GM21515 (cell line): ENCODE results near the gene U2AF1L4.

ENCODE experiments used
- ATAC-seq: cut with Tn5 transposase; IDR thresholded peaks from one replicate; pipeline ENCODE4 v1.9.1; 2021; ENCODE audit not compliant: unreplicated experiment

Gene U2AF1L4, protein sequence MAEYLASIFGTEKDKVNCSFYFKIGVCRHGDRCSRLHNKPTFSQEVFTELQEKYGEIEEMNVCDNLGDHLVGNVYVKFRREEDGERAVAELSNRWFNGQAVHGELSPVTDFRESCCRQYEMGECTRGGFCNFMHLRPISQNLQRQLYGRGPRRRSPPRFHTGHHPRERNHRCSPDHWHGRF

DNA sequence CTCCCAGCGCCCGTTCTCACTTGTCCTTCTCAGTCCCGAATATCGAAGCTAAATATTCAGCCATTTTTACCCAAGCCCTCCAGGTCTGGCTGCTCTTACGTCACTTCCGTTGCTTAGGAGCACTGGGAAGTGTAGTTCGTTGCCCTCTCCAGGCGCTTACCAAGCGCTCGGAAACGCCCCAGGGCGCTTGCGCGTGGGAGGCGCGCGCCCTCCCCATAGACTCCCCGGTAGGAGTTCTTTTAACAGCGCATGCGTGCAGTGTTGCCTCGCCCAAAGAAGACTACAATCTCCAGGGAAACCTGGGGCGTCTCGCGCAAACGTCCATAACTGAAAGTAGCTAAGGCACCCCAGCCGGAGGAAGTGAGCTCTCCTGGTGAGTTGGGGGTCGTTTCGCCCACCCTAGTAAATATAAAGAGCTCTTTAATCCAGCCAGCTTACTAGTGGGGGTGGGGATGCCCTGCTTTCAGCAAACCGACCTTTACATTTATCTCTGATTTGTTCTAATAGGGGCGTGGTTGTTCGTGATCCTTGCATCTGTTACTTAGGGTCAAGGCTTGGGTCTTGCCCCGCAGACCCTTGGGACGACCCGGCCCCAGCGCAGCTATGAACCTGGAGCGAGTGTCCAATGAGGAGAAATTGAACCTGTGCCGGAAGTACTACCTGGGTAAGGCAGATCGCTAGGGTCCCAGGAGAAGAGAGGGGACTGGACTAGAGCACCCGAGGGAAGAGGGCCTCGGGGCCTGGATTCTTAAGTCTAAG lies at the start of gene U2AF1L4, which contains the start of gene PSENEN:
Gene U2AF1L4 (minus strand): TSS at position 91 of the 759 bp plus-strand sequence. CDS start 27 bp downstream, at position 64.
Gene PSENEN (plus strand): TSS at position 324 of the 759 bp plus-strand sequence. CDS start 280 bp downstream, at position 604.
- ATAC-seq: peak; percentile 40

DNA sequence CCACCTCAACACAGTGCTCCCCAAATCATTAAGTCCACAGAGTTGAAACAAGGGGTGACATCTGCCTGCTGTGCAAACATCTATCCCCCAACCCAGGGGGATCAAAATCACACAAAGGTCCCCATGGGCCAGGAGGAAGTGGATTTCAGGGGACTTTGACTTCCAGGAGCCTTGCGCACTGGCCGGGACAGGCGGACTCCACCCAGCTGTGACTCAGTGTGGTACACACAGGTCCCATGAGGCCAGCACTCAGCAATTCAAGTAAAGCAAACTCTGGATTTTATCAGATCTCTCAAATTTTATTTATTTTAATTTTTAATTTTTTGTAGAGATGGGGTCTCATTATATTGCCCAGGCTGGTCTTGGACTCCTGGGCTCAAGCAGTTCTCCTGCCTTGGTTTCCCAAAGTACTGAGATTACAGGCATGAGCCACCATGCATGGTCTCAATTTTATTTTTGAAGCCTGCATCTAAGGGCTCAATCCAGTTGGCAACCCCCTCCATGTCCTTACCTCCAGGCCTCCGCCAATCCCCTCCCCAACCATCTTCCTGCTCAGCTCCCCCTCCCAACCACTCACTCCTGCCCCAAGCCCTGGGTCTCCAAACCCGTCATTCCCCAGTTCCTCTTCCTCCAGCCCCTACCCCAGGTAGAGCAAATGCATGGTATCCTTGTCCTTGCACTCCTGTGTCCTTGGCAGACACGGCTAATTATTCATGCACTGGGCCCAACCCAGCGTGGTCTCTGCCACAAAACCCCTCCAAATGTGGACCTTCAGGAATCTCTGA lies 48.4 kb upstream of the U2AF1L4 start:
- ATAC-seq: no peak

DNA sequence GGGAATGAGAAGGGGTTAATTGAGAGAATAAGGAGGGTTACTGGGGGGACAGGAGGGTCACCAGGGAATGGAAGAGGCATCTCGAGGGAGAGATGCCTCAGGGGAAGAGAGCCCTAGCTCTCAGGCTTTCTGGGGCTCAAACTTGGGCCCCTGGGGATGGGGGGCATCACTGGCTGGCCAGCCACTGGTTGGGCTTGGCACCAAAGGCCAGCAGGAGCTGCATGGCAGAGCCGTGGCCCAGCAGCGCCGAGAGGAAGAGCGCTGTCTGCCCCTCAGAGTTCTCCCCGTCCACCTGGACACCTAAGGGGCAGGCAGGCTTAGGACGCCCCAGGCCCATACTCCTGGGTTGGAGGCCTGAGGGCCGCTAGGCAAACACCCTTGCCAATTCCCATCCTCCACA lies 47.7 kb upstream of the U2AF1L4 start:
- no peak for ATAC-seq

DNA sequence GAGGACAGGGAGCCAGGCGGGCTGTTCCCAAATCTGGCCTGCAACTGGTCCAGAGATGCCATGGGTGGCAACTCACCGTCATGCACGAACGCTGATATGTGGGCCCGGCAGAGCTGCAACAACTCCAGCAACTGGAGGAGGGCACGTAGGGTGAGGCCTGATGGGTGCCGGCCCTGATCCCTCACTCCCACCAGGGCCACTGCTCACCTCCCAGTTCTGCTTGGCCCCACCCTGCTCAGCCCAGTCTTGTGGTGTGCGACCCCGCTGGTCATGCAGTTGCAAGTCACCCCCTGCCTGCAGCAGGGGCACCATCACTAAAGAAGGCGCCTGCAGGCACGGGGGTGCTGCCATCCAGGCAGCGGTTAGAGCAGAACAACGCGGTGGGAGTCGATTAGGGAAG lies 47.1 kb upstream of the U2AF1L4 start:
- no peak for ATAC-seq

DNA sequence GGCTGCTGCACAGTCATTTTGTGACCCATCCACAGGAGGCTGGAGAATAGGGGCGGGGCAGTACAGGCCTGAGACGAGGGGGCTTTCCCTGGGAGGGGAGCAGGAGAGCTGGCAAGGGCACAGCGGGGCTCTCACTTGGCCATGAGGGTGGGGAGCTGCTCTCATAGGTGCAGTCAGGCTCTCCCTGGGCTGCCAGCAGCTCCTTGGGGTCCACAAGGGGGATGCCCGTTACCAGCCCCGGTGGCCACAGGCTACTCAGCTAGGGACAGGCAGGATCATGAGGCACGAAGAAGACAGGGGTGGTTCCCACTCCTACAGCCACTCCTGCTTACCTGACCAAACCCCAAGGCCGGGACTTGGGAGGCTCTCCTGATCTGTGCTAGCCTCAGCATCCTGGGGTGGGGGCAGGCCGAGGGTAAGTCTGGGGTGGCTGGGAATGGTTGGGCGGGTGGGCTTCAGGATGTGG lies 46.6 kb upstream of the U2AF1L4 start:
- no peak for ATAC-seq

DNA sequence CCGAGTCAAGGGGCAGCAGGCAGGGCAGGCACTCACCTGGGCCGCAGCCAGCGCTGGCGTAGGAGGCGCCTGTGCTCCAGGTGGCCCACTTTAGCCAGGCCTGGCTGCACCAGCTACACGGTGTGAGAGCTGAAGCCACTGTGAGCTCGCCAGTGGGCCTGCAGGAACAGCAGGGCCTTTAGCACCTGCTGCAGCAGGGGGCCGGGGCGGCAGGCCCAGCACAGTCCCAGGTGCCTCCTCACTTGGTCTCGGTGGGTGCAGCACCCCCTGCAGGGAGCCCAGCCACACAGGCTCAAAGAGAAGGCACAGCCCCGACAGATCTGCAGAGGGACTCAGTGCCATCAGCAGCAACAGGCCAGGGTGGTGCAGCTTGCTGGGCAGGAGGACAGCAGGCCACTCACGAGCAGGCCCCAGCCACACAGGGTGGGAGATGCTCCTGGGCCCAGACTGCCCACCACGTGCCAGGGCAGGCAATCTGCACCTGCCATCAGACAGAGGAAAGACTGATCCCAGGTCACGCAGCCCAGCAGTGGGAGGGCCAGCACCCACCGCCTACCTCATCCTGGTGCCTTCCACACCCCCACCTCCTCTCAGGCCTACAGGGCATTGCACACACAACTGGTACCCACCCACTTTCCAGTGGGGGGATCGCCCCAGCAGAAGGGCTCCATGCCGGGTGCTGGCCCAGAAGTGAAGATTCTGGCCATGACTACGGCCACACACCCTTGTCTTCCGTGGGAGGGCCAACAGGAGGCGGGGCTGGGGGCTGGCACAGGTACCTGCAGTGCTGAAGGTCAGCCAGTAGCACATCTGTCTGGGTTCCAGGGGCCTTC lies 46.0 kb upstream of the U2AF1L4 start:
- ATAC-seq: no peak

DNA sequence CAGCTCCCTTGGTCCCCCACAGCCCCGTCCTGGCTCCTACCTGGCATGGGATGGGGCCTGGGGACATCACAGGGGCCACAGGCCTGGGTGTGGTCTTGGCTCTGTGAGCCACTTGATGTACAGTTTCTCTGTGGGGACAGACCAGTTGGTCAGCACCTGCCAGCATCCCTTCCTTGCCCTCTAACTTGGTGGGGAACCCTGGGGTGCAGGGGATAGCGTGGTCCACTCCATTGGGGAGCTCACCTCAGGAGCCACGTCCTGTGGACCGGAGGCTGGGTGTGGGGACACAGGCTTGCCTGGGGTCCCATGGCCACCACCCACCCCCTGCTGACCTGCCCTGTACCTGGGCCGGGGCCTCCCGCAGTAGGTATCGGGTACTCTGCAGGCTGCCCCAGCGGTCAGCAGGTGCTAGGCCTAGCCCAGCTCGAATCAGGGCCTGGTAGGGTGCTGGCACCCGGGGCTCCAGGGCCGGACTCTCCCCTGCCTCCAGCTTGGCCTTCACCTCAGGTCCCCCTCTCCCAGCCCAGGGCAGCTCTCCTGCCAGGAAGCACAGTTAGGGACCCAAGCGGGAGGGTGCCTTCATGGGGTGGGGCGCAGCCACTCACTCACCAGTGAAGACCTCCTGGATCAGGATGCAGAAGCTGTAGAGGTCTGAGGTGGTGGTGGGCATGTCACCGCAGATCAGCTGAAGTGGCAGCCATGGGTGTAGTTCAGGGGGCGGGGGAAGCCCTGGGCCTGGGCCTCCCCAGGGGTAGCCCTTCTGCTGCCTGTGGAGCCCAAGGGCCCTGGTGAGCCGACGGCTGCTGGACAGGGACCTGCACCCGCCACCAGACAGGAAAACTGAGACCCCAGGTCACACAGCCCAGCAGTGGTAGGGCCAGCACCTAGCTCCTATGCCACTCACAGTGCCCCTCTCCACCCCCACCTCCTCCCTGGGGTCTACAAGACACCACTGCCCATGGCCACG lies 45.0 kb upstream of the U2AF1L4 start:
- no peak for ATAC-seq

DNA sequence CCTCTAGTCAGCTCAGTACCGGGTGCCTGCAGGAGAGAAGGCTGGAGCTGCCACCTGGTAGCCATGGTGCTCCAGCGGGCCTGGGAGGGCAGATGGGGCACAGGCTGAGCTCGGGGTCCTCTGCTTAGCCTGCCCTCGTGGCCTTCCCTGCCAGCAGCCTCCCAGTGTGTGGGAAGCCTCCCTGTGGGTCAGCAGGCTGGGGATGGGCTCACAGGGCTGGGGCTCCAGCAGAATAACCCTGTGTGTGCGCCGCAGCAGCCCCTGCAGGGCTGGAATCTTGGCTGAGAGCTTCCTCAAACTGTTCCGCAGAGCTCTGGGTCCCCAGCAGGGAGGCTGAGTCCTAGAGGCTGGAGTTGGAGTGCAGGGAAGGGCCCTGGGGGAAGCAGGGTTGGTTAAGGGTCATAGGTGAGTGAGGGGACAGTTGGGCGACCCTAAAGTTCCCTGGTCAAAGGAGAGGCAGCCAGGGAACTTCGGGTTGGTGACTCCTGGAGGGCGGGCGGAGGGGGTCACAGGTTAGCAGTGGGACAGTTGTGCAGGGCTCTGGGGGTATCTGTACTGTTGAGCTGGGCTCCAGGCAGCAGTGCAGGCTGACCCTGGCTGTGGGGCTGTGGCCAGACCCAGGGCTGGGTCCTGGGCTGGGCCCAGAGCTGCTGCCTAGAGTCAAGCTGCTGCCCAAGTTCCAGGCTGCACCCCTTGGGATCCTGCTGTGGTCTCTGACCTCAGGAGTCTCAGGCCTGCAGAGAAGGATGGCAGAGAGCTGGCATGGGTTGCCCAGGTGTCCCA lies 44.2 kb upstream of the U2AF1L4 start:
- ATAC-seq: no peak

DNA sequence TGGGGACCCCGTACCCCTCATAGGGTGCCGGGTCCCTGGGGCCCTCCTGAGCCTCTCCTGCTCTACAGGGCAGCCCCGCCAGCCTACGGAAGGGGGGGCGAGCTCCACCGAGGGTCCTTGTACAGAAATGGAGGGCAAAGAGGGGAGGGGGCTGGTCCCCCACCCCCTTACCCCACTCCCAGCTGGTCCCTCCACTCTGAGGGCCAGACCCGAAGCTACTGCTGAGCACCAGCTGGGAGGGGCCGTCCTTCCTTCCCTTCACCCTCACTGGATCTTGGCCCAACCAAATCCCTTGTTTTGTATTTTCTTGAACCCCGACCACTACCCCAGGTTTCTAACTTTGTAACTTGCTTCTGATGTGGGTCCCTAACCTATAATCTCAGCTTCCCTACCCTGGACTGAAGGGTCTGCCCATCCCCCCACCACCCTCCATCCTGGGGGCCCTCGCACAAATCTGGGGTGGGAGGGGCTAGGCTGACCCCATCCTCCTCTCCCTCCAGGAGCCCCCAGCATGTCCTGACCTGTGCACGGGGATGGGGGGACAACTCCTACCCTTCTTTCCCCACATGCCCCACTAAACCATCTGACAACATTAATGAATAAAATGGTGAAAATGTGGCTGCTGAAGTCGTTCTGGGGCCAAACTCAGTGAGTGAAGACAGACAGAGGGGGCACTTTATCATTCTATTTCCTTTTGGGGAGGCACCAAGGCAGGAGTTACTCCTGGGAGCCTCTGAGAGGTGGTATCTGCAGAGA lies 43.2 kb upstream of the U2AF1L4 start:
- no peak for ATAC-seq

DNA sequence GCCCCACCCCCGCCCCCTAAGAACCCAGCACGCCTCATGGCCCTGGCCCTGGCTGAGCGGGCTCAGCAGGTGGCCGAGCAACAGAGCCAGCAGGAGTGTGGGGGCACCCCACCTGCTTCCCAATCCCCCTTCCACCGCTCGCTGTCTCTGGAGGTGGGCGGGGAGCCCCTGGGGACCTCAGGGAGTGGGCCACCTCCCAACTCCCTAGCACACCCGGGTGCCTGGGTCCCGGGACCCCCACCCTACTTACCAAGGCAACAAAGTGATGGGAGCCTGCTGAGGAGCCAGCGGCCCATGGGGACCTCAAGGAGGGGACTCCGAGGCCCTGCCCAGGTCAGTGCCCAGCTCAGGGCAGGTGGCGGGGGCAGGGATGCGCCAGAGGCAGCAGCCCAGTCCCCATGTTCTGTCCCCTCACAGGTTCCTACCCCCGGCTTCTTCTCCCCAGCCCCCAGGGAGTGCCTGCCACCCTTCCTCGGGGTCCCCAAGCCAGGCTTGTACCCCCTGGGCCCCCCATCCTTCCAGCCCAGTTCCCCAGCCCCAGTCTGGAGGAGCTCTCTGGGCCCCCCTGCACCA lies 42.1 kb upstream of the U2AF1L4 start:
- no peak for ATAC-seq

DNA sequence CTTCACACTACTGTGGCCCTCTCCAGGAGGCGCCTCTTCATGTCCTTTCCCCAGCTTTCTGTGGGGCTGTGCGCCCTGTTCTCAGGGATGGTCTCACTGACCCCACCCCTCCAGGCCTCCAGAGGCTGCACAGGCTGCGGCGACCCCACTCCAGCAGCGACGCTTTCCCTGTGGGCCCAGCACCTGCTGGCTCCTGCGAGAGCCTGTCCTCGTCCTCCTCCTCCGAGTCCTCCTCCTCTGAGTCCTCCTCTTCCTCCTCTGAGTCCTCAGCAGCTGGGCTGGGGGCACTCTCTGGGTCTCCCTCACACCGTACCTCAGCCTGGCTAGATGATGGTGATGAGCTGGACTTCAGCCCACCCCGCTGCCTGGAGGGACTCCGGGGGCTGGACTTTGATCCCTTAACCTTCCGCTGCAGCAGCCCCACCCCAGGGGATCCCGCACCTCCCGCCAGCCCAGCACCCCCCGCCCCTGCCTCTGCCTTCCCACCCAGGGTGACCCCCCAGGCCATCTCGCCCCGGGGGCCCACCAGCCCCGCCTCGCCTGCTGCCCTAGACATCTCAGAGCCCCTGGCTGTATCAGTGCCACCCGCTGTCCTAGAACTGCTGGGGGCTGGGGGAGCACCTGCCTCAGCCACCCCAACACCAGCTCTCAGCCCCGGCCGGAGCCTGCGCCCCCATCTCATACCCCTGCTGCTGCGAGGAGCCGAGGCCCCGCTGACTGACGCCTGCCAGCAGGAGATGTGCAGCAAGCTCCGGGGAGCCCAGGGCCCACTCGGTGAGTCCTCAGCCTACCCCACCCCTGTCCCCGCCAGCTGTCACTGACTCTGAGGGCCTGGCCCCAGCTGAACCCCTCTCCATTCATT lies 41.3 kb upstream of the U2AF1L4 start:
- no peak for ATAC-seq

DNA sequence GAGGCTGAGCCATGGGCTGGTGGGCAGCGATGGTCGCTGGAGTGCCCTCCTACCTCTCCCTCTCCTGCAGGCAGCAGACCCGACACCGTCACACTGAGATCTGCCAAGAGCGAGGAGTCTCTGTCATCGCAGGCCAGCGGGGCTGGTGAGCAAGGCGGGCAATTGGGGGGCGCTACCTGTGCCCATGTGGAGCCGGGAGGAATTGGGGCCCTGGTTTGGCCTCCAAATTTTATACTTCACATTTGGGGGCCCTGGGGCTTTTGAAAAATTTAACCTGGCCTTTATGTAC lies 40.1 kb upstream of the U2AF1L4 start:
- ATAC-seq: no peak

DNA sequence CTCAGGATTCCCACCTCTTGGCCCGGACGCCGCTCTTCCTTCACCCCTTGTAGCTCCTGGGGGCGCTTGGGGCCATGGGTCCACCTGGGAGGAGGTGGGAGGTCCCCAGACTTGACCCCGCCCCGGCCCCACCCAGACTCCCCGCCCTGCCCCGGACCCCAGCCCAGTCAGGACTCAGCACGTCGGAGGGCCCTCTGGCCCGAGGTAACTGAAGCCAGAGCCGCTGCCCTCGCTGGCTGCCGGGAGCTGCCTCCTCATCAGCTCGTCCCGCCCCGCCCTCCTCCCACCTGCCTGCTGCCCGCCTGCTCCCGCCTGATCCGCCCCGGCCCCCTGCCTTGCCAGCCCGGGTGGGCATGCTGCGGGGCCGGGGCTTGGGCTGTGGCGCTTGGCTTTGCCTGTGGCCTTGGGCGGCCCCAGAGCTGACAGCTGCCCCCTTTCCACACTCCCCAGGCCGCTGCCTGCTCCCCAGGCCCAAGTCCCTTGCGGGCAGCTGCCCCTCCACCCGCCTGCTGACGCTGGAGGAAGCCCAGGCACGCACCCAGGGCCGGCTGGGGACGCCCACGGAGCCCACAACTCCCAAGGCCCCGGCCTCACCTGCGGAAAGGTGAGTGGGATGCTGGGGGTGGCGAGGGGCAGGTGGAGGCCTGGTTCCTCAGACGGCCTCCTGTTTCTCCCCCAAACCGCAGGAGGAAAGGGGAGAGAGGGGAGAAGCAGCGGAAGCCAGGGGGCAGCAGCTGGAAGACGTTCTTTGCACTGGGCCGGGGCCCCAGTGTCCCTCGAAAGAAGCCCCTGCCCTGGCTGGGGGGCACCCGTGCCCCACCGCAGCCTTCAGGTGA lies 39.5 kb upstream of the U2AF1L4 start:
- no peak for ATAC-seq

DNA sequence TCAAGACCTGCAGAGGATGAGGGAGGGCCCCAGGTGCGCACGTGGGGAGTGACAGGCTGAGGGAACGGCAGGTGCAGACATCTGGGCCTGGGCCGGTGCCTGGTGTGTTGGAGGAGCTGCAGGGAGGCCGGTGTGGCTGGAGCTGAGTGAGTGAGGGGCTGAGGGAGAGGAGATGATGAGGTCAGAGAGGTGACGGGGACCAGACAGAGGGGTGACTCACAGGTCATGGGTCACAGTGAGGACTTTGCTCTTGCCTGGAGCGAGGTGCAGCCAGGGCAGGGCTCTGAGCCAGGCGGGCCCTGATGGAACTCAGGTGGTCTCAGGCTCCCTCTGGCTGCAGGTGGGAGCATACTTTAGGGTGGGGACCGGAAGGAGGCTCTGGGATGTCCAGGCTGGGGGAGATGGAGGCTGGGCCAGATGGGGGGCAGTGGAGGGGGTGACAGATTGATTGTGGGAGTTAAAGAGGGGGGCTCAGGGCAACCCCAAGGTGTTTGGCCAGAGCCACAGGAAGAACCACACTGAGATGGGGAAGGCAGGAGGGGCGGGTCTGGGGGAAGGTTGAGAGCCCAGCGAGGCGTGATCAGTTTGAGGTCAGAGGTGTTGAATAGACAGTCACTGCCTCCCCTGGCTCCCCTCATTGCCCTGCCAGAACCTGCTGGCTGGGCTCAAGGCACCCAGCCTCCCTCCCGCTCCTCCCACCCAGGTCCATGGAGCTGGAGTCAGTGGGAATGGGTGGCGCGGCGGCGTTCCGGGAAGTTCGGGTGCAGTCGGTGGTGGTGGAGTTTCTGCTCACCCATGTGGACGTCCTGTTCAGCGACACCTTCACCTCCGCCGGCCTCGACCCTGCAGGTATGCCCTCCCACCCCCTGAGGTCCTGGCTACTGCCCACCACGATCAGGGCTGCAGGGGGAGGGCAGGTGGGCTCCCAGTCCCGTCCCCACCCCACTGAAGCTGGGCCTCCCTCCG lies 38.5 kb upstream of the U2AF1L4 start:
- ATAC-seq: no peak

DNA sequence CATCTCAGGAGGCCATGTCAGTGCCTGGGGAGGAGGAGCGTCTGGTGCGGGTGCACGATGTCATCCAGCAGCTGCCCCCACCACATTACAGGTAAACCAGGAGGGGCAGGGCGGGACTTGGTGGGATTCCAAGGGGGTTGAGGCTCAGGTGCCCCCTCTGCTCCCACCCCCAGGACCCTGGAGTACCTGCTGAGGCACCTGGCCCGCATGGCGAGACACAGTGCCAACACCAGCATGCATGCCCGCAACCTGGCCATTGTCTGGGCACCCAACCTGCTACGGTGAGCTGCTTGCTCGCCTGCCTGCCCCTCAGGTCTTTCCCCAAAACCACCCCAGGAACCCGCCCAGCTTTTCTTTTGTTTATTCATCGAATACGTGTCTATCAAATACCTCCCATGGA lies 37.4 kb upstream of the U2AF1L4 start:
- no peak for ATAC-seq
